HG03103 (cell line): ENCODE measurements around the gene RACGAP1.
A peak's percentile ranks its signal among the peaks of the same experiment; 100 is the strongest.

Source experiments
- ATAC-seq: cut with Tn5 transposase; IDR thresholded peaks from one replicate; pipeline ENCODE4 v1.9.1; 2021; ENCODE audit warnings: low read depth; ENCODE audit not compliant: unreplicated experiment

RACGAP1 gene

DNA sequence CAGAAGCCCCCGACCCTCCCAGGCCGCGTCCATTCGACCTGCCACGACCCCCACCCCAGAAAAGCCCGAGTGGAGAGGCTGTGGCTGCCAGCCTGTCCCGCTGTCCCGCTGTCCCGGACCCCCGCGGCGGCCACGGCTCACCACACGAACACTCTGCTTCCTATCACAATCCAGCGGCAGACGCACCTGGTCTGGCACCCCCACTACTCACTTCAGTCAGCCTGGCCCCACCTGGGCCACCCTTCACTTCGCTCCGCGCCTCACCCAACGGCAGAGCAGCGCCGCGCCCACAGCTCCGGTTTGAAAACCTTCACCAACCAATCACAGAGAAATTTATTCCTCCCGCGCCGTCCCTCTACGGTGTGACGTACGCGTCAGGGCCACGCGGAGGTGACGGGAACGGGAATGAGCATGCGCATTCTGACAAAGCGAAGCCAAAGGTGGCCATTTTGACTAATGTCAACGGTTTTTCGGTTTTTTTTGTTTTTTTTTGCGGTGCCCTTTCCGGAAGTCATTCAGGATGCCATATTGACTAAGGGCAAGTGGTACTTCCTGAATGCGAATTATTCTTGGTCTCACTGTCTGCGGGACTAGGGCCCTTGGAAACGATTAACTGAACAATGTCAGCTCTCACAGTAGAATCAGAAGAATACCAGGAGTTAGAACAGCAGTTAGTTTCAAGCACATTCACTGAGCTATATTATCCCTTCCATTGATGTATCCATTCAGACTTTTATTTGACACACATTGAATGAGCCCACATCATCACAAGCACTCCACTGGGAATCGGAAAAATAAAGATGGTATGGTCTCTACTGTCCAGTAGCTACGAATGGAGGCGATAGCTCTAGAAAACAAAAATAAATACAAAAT lies at the start of gene RACGAP1:
Gene RACGAP1, minus strand, starts transcription at position 308 of the 873 bp plus-strand sequence. CDS start 8,779 bp downstream, outside the sequence.
- peak; percentile 96 for ATAC-seq

DNA sequence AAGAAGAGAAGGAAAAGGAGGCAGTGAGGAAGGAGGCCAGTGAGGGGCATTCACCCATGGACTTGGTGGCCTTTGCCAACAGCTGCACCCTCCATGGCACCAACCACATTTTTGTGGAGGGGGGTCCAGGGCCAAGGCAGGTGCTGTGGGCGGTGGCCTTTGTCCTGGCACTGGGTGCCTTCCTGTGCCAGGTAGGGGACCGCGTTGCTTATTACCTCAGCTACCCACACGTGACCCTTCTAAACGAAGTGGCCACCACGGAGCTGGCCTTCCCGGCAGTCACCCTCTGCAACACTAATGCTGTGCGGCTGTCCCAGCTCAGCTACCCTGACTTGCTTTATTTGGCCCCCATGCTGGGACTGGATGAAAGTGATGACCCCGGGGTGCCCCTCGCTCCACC lies 48.4 kb upstream of the RACGAP1 start:
- ATAC-seq, result no peak

GRCh38 chr12:50073206-50073605 lies 47.9 kb upstream of the RACGAP1 start:
- no peak for ATAC-seq

DNA sequence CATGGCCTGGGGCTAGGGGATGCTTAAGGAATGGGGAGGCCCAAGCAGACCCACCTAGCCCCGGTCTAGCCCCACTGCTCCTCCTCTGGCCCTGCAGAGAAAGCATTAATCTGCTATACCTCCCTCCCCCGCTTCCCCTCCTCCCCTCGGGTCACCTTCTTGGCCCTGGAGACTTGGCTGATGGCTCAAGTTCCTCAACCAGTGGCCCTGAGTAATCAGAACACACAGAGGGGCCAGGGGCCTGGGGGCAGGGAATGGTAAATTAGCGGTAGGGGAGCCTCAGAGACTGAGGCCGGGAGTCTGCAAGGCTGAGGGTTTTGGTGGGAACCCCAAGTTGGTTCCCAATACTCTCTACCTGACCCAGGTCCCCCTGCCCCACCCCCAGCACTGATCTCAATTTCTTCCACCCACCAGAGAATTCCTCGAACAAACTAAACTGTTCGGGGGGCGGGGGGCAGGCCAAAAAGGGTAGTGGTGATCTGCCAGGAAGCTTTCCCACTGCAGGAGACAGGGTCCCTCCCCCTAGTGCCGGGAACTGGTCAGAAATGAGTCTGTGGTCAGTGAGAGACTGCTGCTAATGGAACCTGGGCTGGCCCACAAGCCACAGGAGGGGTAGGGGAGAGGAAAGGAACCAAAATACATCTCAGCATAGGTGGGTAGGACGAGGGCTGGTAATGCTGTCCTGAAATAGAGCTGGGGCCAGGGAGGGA lies 47.1 kb upstream of the RACGAP1 start:
- ATAC-seq, result no peak

- no peak for ATAC-seq
Measured at GRCh38 chr12:50070314-50071060, 45.2 kb upstream of the RACGAP1 start.

DNA sequence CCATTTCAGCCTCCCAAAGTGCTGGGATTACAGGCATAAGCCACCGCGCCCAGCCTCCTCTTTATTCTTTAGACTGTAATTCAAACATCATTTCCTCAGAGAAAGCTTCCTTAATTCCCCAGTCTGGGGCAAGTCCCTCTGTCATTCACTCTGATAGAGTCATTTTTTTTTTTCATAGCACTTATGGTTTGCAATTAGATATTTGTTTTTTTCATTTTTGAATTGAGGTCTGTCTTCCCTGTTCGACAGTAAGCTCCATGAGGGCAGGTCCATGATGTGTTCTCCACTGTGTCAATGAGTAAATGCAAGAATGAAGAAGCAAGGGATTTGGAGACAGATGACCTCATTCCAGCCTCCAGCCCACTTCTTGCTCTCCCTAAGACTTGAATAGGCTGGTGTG lies 44.2 kb upstream of the RACGAP1 start:
- no peak for ATAC-seq

DNA sequence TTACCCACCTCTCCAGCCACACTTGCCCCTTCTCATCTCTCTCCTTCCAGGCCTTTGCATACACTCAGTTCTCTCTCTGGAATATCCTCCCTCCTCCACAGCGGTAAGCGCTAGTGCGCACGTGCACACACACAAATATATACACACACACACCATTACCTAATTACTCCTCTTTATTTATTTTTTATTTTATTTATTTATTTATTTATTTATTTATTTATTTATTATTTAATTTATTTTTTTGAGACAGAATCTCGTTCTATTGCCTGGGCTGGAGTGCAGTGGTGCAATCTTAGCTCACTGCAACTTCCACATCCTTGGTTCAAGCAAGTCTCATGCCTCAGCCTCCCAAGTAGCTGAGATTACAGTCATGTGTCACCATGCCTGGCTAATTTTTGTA lies 43.8 kb upstream of the RACGAP1 start:
- ATAC-seq, result no peak

DNA sequence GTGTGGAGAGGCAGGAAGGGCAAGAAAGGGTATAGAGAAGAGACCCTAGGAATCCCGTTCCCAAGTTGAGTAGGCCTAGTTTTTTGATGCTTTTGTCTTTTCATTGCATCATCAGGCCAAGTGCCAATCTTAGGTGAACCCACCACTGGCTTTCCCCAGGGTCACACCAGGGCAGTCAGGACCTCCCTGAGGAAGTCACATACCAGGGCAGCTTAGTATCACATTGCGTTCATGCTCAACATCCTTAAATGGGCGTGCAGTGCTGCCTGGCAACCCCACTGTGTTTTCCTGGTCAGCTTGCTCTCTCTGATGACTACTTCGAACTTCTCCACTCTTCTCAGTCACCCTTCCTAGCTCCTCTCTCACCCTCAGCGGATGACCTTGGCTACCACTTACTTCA lies 41.1 kb upstream of the RACGAP1 start:
- ATAC-seq, result no peak

- no peak for ATAC-seq
Measured at GRCh38 chr12:50065726-50066310, 40.5 kb upstream of the RACGAP1 start.

DNA sequence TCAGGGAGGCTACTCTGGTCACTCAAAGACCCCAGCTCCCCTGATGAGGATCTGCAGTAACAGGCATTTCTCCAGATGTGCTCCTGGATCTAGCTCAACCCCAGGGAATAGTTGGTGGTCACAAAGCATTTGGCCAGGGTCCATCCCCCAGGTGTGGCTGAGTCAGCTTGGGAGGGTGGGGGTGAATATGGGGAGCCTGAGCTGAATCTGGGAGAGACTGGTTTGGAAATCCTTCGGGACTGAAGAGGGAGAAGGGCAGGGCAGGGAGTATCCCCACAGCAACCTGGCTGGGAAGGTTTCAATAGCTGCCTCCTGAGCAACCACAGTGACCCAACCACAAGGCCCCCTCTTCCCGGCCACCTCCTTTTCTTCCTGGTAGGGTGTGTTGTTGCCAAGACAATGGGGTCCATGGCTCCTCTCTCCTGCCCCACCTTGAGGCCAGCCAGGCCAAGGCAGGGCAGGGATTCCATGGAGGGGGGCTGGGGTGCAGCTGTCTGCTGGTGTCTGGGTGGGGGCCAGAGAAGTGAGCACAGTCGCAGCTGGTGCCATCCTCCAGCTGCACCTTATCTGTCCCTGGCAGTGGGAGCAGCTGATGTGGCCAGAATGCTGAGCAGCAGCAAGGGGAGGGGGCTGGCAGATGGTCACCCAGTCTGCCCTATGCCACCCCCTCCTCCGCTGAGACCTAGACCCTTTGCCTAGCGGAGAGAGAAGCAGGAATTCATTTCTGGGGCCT lies 37.6 kb upstream of the RACGAP1 start:
- ATAC-seq, result no peak

- no peak for ATAC-seq
Measured at GRCh38 chr12:50061946-50062686, 36.8 kb upstream of the RACGAP1 start.

DNA sequence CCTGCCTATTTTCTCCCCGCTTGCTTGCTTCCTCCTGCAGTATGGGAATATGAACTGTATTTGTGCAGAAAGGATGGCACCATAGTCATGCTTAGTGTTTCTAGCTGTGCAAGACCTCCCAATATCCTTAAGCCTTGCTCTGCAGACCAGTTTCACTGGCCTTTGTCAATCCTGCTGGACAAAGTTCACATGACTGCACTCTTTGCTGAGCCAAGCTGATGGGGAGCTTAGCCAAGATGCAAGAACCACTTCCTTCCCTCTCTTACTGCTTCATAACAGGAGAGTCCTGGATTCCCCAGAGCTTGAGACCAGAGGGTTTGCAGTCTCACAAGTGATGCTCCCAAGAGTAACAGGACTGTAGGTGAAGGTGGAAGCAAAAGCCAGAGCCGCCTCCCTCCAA lies 35.9 kb upstream of the RACGAP1 start:
- no peak for ATAC-seq

GRCh38 chr12:50060120-50060468 lies 34.8 kb upstream of the RACGAP1 start:
- no peak for ATAC-seq

DNA sequence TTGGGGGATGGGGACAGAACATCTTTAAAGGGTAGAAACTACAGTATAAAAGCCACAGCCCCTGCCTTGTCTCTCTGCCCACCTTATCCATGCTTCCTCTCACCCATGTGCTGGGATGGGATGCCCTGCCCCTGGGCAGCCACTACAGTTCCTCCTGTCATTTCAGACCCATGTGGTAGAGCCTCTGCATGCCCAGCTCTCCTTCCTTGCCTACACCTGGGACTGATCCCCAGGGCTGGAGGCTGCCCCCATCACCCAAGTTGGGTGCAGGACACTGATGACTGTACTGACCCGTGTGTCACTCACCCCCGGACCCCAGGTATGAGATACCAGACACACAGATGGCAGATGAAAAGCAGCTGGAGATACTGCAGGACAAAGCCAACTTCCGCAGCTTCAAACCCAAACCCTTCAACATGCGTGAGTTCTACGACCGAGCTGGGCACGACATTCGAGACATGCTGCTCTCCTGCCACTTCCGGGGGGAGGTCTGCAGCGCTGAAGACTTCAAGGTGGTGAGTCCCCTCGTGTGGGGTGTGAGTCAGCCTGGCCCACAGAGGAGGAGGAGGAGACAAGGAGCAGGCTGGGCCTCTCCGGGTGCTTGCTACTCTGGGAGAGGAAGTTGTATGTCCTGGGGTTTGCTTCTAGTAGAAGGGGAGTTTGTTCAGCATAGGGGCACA lies 34.3 kb upstream of the RACGAP1 start:
- no peak for ATAC-seq

DNA sequence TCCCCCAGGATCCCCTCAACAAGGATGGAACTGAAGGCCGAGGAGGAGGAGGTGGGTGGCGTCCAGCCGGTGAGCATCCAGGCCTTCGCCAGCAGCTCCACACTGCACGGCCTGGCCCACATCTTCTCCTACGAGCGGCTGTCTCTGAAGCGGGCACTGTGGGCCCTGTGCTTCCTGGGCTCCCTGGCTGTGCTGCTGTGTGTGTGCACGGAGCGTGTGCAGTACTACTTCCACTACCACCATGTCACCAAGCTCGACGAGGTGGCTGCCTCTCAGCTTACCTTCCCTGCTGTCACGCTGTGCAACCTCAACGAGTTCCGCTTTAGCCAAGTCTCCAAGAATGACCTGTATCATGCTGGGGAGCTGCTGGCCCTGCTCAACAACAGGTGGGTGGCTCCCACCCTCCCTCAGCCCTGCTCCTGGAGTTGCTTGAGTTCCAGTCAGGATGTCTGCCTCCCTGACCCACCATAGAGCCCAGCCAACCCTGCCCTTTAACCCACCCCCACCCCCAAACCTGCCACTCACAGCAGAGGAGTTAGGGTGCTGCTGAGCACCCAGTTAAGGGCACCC lies 33.5 kb upstream of the RACGAP1 start:
- no peak for ATAC-seq

GRCh38 chr12:50057896-50058670 lies 32.8 kb upstream of the RACGAP1 start:
- ATAC-seq, result no peak

DNA sequence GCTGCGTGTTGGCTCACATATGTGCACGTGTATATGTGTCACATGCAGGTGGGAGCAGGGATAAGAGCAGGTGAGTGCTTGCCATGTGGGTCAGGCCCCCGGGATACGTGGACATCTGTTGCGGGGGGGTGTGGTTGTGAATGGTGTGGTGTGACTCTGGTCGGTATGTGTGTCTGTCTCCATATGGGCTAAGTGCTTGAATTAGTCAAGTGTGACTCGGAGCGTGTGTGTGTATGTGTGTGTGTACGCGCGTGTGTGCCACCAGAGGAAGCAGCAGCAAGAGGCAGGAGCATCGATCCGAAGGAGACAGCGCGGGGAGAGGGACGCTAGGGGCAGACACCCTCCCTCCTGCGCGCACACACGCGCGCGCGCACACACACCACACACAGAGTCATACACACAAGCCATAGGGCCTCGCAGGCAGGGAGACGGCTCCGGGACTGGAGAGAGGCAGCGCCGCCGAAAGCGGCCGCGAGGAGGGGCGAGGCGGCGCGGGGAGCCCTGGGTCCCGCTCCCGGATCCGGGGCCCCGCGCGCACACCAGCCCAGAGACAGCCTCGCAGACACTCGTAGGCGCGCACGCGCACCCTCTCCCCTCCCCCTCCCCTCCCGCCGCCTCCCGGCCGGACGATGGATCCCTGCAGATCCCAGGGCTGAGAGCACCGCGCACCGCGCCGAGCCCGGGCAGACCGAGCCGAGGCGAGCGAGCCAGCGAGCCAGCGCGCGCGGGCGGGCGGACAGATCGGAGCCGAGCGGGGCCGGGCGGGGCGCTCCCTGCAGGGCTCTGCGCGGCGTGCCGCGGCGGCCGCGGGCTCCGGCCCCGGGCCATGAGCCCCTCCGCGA lies 31.9 kb upstream of the RACGAP1 start, which contains the start of gene ASIC1:
Gene ASIC1, plus strand, starts transcription at position 597 of the 842 bp plus-strand sequence. CDS start 1,171 bp downstream, outside the sequence.
- ATAC-seq, result no peak
